Myocyte (in vitro differentiated cells): Measurements from ENCODE around the gene LRIT3. TPM values are rescaled to one million over a fixed set of nuclear protein-coding genes. Genes with fewer than 3 reads are reported as not detected.
A peak's percentile ranks its signal among the peaks of the same experiment; 100 is the strongest.
"Not testable (repeated sequence)": the region's sequence is repeated elsewhere in the genome, so short reads cannot be mapped to it uniquely, and the experiment has no call there.

Experiments used
- DNase-seq: peaks from one replicate; pipeline ENCODE4 v3.0.0-alpha.2; 2012; ENCODE audit warnings: low read depth
- total RNA-seq: library from RNA; depleted of rRNA; stranded (reverse); fragments of >200 nt; gene quantifications from 2 replicates; pipeline ENCODE4 v1.2.3, GENCODE V29; 2014

The LRIT3 gene
- total RNA-seq, 1 donor from 2014 or later = 0.03 TPM

- no peak for DNase-seq
Observed at GRCh38 chr4:109850601-109851000, 2.7 kb downstream of the LRIT3 start.

- DNase-seq = not testable (repeated sequence)
Observed at GRCh38 chr4:109859426-109860300, 11.8 kb downstream of the LRIT3 start.

- DNase-seq = no peak
Observed at GRCh38 chr4:109861271-109861670, 13.4 kb downstream of the LRIT3 start.

GRCh38 chr4:109861916-109862511 is 14.1 kb downstream of the LRIT3 start:
- no peak for DNase-seq

GRCh38 chr4:109864134-109864533 is 16.2 kb downstream of the LRIT3 start:
- DNase-seq = no peak

- peak; percentile 60 for DNase-seq
Observed at GRCh38 chr4:109870061-109870460, 22.2 kb downstream of the LRIT3 start.

- peak; percentile 41 for DNase-seq
Observed at GRCh38 chr4:109872065-109872464, 24.2 kb downstream of the LRIT3 start.

GRCh38 chr4:109872950-109873656 is 25.2 kb downstream of the LRIT3 start:
- DNase-seq = no peak

- peak; percentile 71 for DNase-seq
Observed at GRCh38 chr4:109873791-109874514, 26.0 kb downstream of the LRIT3 start.

GRCh38 chr4:109875106-109875505 is 27.2 kb downstream of the LRIT3 start:
- DNase-seq = no peak

GRCh38 chr4:109875553-109875952 is 27.6 kb downstream of the LRIT3 start:
- DNase-seq = not testable (repeated sequence)

GRCh38 chr4:109876634-109877265 is 28.8 kb downstream of the LRIT3 start:
- DNase-seq = no peak

- no peak for DNase-seq
Observed at GRCh38 chr4:109877400-109877799, 29.5 kb downstream of the LRIT3 start.

- DNase-seq = no peak
Observed at GRCh38 chr4:109878355-109878754, 30.4 kb downstream of the LRIT3 start.

GRCh38 chr4:109879081-109879480 is 31.2 kb downstream of the LRIT3 start:
- DNase-seq = peak; percentile 49

- no peak for DNase-seq
Observed at GRCh38 chr4:109879636-109880314, 31.9 kb downstream of the LRIT3 start.

- no peak for DNase-seq
Observed at GRCh38 chr4:109886303-109886702, 38.4 kb downstream of the LRIT3 start.

- DNase-seq = no peak
Observed at GRCh38 chr4:109887071-109887470, 39.2 kb downstream of the LRIT3 start.

GRCh38 chr4:109890076-109890475 is 42.2 kb downstream of the LRIT3 start:
- DNase-seq = peak; percentile 93

GRCh38 chr4:109902559-109903251 is 54.8 kb downstream of the LRIT3 start:
- DNase-seq = no peak
